Spleen (tissue), 11 donors: ENCODE results near the gene KLHDC9. TPM values are rescaled to one million over a fixed set of nuclear protein-coding genes. Genes with fewer than 3 reads are reported as not detected.

Experiments used
- DNase-seq: peaks from one replicate; pipeline ENCODE4 v3.0.0-alpha.2; 2020
- H3K27ac ChIP-seq, 8 donors: fragments of 200-600 bp; sonication (generic) in 7 of 8; 1 replicate in 4 of 8; 2 replicates in 4 of 8; pipeline versions ENCODE4 v1.5.0 to v1.8.0; 2016 to 2021; ENCODE audit warnings: inconsistent platforms in 4 of 8, mild to moderate bottlenecking in 4 of 8, moderate library complexity in 1 of 8
- H3K27me3 ChIP-seq, 7 donors: fragments of 200-600 bp; sonication (generic) in 6 of 7; replicated peaks in 1 of 7; 1 replicate in 4 of 7; 2 replicates in 3 of 7; pipeline versions ENCODE4 v1.5.0 to v1.8.0; 2016 to 2021; ENCODE audit warnings: inconsistent platforms in 3 of 7, mild to moderate bottlenecking in 1 of 7
- H3K36me3 ChIP-seq, 6 donors: fragments of 200-600 bp; sonication (generic) in 5 of 6; 1 replicate in 4 of 6; 2 replicates in 2 of 6; pipeline versions ENCODE4 v1.5.0 to v1.8.0; 2016 to 2021; ENCODE audit warnings: inconsistent platforms in 2 of 6
- H3K4me1 ChIP-seq, 6 donors: fragments of 200-600 bp; sonication (generic) in 5 of 6; 1 replicate in 3 of 6; 2 replicates in 3 of 6; pipeline versions ENCODE4 v1.5.0 to v1.8.0; 2016 to 2021; ENCODE audit warnings: inconsistent platforms in 3 of 6
- H3K4me3 ChIP-seq, 8 donors: fragments of 200-600 bp; sonication (generic) in 7 of 8; 1 replicate in 4 of 8; 2 replicates in 4 of 8; pipeline versions ENCODE4 v1.5.0 to v1.8.0; 2016 to 2021; ENCODE audit warnings: inconsistent platforms in 4 of 8, mild to moderate bottlenecking in 4 of 8, moderate library complexity in 2 of 8
- H3K9me3 ChIP-seq, 8 donors: fragments of 200-600 bp; sonication (generic) in 7 of 8; 1 replicate in 4 of 8; 2 replicates in 4 of 8; pipeline versions ENCODE4 v1.5.0 to v1.8.0; 2016 to 2021; ENCODE audit warnings: inconsistent platforms in 4 of 8
- CTCF ChIP-seq, 11 experiments: fragments of 200-600 bp in 7 of 11; fragments of 450-650 bp in 4 of 11; sonication (generic) in 4 of 11; IDR thresholded peaks in 8 of 11; conservative IDR thresholded peaks in 3 of 11; 1 replicate in 7 of 11; 2 replicates in 4 of 11; pipeline versions ENCODE4 v1.4.0 to v1.8.0; 2016 to 2021; ENCODE audit warnings: antibody characterized with exemption in 11 of 11, inconsistent platforms in 4 of 11, mild to moderate bottlenecking in 1 of 11
- POLR2A ChIP-seq, 3 donors: fragments of 450-650 bp; IDR thresholded peaks; one replicate each; pipeline ENCODE4 v1.5.1; 2017; ENCODE audit warnings: antibody characterized with exemption in 3 of 3, mild to moderate bottlenecking in 1 of 3
- POLR2AphosphoS5 ChIP-seq, 3 donors: sonication (generic); formaldehyde crosslinking; IDR thresholded peaks; one replicate each; pipeline ENCODE4 v1.5.1; 2017; ENCODE audit warnings: antibody characterized with exemption in 3 of 3
- WGBS, 5 donors: extraction: QIAGEN DNeasy Blood & Tissue Kit in 3 of 5; methylation state at CpG; one replicate each; pipeline versions ENCODE4 v1.1.5 to v1.1.7; 2013 to 2018; 5-methylcytosine and 5-hydroxymethylcytosine counted together
- intact Hi-C: fragments of 100-400 bp; cut with DNase I; formaldehyde crosslinking; loops from one replicate; pipeline ENCODE4 v1.15.0; 2023; ENCODE audit warnings: low total_unique reads
- polyA plus RNA-seq, 3 donors: library from polyadenylated mRNA; stranded (reverse); fragments of 200-250 nt; gene quantifications; one replicate each; pipeline ENCODE4 v1.2.1, GENCODE V29; 2013
- total RNA-seq, 7 donors: library from RNA; depleted of rRNA in 3 of 7; stranded (reverse); fragments of >200 nt in 3 of 7; fragmentation: NEBNext Ultra II Directional in 4 of 7; extraction: Animal tissue kit (Norgen Biotek cat#: 25700) in 4 of 7; gene quantifications; one replicate each; pipeline versions ENCODE4 v1.1.0 to v1.2.1, GENCODE V29; 2016 to 2021
- donor health status: healthy with polysubstance abuse.
- donor health status: DM: no; HTN: no; CAD: no; lungs with moderate emphysema.
- donor health status: DM: no; HTN: no; CAD: no.
- donor health status: Bipolar disorder and iron deficiency.
- donor health status: healthy.
- donor health status: DM: no; HTN: no; CAD: no.
- donor health status: DM: yes; HTN: yes; CAD: no.

The KLHDC9 gene
- total and polyA plus RNA-seq, 10 donors, result 1.1 to 3.9 (median 1.7) TPM

- Histone ChIP-seq H3K27ac (no peak overlapping the region), H3K9me3 (no peaks in the 10 kb centered on the region), H3K27me3 (no peaks in the 10 kb centered on the region), H3K4me1 (peaks cover 0 to 39% (median 29%) of the 10 kb centered on the region in 6 donors), H3K36me3 (no peaks in the 10 kb centered on the region), H3K4me3 (no peak overlapping the region)
- TF ChIP-seq POLR2AphosphoS5 (IDR thresholded peaks at IDR 0.05), result no peak
- TF ChIP-seq CTCF (IDR thresholded peaks at IDR 0.05 in 8 of 11, conservative IDR thresholded peaks at IDR 0.05 in 3 of 11), result no peak
- TF ChIP-seq POLR2A (IDR thresholded peaks at IDR 0.05), result no peak
- intact Hi-C loops, result no loop called here
- WGBS, 5 donors, result 91 to 96% (median 93%) methylated on average over 19 of the region's 19 CpGs
- DNase-seq, result no peak
These were observed 25.3 kb upstream of the KLHDC9 start for GRCh38 chr1:161072751-161073449.

- WGBS, 5 donors, result 70 to 83% (median 74%) methylated on average over 1 to 7 of the region's 7 CpGs
- TF ChIP-seq CTCF (IDR thresholded peaks at IDR 0.05 in 8 of 11, conservative IDR thresholded peaks at IDR 0.05 in 3 of 11), result no peak
- no peak for TF ChIP-seq POLR2A (IDR thresholded peaks at IDR 0.05)
- TF ChIP-seq POLR2AphosphoS5 (IDR thresholded peaks at IDR 0.05), result no peak
- no peak for DNase-seq
These were observed 24.6 kb upstream of the KLHDC9 start for GRCh38 chr1:161073474-161074121.

DNA sequence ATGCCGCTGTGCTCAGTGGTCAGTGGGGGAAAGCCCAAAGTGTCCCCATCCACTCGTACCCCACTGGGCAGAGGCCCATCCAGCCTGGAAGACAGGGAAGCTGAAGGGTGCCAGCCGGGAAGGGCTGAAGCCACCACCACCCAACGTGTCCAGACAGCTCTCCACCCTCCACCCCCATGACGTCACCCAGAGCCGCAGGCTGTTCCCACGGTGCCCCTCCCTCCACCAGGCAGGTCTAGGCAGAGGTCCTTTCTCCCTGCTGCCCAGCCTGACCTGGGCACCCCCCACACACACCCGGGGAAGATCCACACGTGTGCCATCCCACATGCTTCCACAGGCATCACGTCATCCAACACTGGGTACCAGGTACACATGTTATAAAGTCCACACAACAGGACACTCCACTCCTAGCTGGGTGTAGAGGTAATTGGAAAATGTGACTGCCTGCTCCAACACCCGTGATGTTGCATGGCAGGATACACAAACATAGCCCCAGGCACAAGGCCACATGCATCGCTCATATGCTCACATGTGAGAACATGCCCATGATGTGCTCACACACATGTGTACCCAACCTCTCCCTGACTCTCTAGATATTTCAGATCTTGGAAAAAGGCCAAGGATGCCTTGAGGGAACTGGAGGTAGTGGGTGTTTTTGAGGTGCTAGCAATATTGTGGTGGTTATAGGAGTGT, 23.3 kb upstream of the KLHDC9 start:
- H3K9me3 ChIP-seq, result no peaks in the 10 kb centered on the region
- DNase-seq, result no peak
- WGBS, 5 donors, result 84 to 92% (median 87%) methylated on average over 12 of the region's 12 CpGs

More at GRCh38 chr1:161073474-161074121, 24.6 kb upstream of the KLHDC9 start:
- H3K36me3 ChIP-seq, result no peaks in the 10 kb centered on the region
- H3K4me3 ChIP-seq, result no peak overlapping the region
- no peaks in the 10 kb centered on the region for H3K27me3 ChIP-seq
- no peak overlapping the region for H3K27ac ChIP-seq
- H3K4me1 ChIP-seq, result peaks cover 0 to 32% (median 24%) of the 10 kb centered on the region in 6 donors
- H3K9me3 ChIP-seq, result no peaks in the 10 kb centered on the region
- intact Hi-C loops, result no loop called here

More for the DNA sequence above, 23.3 kb upstream of the KLHDC9 start:
- no peak for TF ChIP-seq CTCF (IDR thresholded peaks at IDR 0.05 in 8 of 11, conservative IDR thresholded peaks at IDR 0.05 in 3 of 11)
- no peak for TF ChIP-seq POLR2A (IDR thresholded peaks at IDR 0.05)
- no peak for TF ChIP-seq POLR2AphosphoS5 (IDR thresholded peaks at IDR 0.05)
- H3K36me3 ChIP-seq, result no peaks in the 10 kb centered on the region
- no peak overlapping the region for H3K4me3 ChIP-seq
- intact Hi-C loops, result no loop called here
- peaks cover 0 to 9% (median 0%) of the 10 kb centered on the region in 7 donors for H3K27me3 ChIP-seq
- peaks cover 0 to 25% (median 18%) of the 10 kb centered on the region in 6 donors for H3K4me1 ChIP-seq
- H3K27ac ChIP-seq, result no peak overlapping the region
